Measurements from ENCODE around the gene RGMA. TPM values are rescaled to one million over a fixed set of nuclear protein-coding genes. Genes with fewer than 3 reads are reported as not detected.

RGMA gene
- total and polyA plus RNA-seq, 2 donors (not counting 3 experiments of a cell fraction or from before 2014, with no cell fraction given), result 0.06 to 0.13 TPM

DNA sequence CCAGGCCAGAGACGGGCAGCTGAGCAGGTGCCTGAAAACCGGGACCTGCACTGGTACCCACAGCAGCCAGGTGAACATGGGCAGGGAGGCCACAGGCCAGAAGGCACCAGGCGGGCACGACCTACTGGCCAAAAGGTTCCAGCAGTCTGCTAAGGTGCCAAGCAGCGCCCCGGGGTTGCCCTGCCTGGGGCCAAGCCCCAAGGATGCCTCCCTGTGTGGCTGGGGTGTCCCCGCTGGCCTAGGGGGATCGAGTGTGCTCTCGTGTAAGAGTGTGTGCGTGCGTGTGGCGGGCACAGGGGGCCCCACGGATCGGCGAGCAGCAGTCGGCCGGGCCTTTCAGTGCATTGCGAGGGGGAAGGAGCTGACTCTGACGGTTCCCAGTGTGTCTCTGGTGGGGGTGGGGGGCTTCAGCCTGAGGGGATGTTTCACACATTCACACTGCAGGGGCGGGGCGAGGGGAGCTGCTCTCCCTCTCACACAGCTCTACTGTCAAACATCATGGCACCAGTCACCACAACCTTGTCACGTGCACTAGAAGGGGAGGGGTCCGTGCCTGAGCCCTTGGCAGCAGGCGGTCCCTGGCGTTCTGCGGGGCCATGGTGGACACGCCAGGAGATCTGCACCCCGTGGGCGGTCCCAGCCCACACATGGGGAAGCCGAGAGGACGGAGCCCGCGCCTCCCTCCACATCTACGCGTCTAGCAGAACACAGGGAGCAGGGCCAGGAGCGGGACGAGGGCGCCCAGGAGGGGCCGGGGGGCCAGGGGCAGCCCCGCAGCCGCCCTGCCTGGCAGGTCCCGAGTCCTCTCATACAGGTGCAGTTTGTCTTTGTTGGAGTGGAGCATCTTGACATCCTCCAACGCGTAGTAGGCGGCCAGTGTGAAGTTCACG, 44.5 kb downstream of the RGMA start:
- H3K9me3 ChIP-seq (replicated peaks; ENCODE audit: control insufficient read depth, insufficient read depth, low read length), result no peaks in the 10 kb centered on the region
- no peak overlapping the region for H3K9ac ChIP-seq (replicated peaks; ENCODE audit: extremely low read depth, insufficient read depth, low read length)
- no peak overlapping the region for H3K27ac ChIP-seq (ENCODE audit: insufficient read depth, low read depth, low read length)
- no peak overlapping the region for H3K4me3 ChIP-seq (replicated peaks in 1 of 3; ENCODE audit: insufficient read depth in 1 of 3, low read depth in 1 of 3, low read length in 3 of 3)
- no peaks in the 10 kb centered on the region for H3K9me1 ChIP-seq (replicated peaks; ENCODE audit: control insufficient read depth, extremely low read depth, insufficient read depth, low read length)
- no peaks in the 10 kb centered on the region for H3K79me2 ChIP-seq (ENCODE audit: control insufficient read depth, insufficient read depth, low read length)
- H3K4me1 ChIP-seq (ENCODE audit: control insufficient read depth, extremely low read depth, insufficient read depth, low read length), result no peaks in the 10 kb centered on the region
- no peaks in the 10 kb centered on the region for H4K20me1 ChIP-seq (replicated peaks; ENCODE audit: control insufficient read depth, extremely low read depth, insufficient read depth, low read length)
- no peak overlapping the region for H3K4me2 ChIP-seq (ENCODE audit: insufficient read depth, low read length)
- TF ChIP-seq, protein P1, sequence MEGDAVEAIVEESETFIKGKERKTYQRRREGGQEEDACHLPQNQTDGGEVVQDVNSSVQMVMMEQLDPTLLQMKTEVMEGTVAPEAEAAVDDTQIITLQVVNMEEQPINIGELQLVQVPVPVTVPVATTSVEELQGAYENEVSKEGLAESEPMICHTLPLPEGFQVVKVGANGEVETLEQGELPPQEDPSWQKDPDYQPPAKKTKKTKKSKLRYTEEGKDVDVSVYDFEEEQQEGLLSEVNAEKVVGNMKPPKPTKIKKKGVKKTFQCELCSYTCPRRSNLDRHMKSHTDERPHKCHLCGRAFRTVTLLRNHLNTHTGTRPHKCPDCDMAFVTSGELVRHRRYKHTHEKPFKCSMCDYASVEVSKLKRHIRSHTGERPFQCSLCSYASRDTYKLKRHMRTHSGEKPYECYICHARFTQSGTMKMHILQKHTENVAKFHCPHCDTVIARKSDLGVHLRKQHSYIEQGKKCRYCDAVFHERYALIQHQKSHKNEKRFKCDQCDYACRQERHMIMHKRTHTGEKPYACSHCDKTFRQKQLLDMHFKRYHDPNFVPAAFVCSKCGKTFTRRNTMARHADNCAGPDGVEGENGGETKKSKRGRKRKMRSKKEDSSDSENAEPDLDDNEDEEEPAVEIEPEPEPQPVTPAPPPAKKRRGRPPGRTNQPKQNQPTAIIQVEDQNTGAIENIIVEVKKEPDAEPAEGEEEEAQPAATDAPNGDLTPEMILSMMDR (IDR thresholded peaks at IDR 0.05; ENCODE audit: extremely low read depth in 1 of 2, insufficient read depth in 1 of 2, low read depth in 1 of 2, low read length in 2 of 2), result no peak
- TF ChIP-seq, protein P2, sequence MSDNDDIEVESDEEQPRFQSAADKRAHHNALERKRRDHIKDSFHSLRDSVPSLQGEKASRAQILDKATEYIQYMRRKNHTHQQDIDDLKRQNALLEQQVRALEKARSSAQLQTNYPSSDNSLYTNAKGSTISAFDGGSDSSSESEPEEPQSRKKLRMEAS (IDR thresholded peaks at IDR 0.05; ENCODE audit: insufficient read depth, insufficient read length), result no peak
- TF ChIP-seq POLR2A (IDR thresholded peaks at IDR 0.05; ENCODE audit: low read depth, low read length), result no peak
- no peak for TF ChIP-seq FOS (IDR thresholded peaks at IDR 0.05; ENCODE audit: borderline replicate concordance, insufficient read depth, low read length)
- no peak for TF ChIP-seq EZH2 (IDR thresholded peaks at IDR 0.05; ENCODE audit: borderline replicate concordance, low read depth, low read length, severe bottlenecking)
- TF ChIP-seq MYC (IDR thresholded peaks at IDR 0.05; ENCODE audit: low read depth, low read length), result no peak
- no peak for TF ChIP-seq JUN (IDR thresholded peaks at IDR 0.05; ENCODE audit: borderline replicate concordance, insufficient read depth, insufficient read length, low read depth)
- FAIRE-seq, result no peak
- no peak overlapping the region for H2AFZ ChIP-seq (ENCODE audit: low read depth, low read length)
- intact Hi-C loops (cut with micrococcal nuclease), result no loop called here
- H3K27me3 ChIP-seq (ENCODE audit: control insufficient read depth in 2 of 2, insufficient read depth in 2 of 2, low read length in 2 of 2), result no peaks in the 10 kb centered on the region
- dilution Hi-C loops (cut with MboI; ENCODE audit: extremely low pct_ligation_motif_present, low sequenced_read_pairs), result no loop called here
- no peaks in the 10 kb centered on the region for H3K36me3 ChIP-seq (ENCODE audit: control insufficient read depth in 2 of 2, extremely low read depth in 1 of 2, insufficient read depth in 2 of 2, low read length in 2 of 2)
- DNase-seq (ENCODE audit: low read depth, low spot score), result no peak
- ChIA-PET POLR2A (no interaction called here), CTCF (interaction anchor here (0.8 kb wide), 1 partner anchor 14 kb away, joined by 4 read pairs; no protein-coding TSS in a partner anchor)
- BruUV-seq (replicated peaks), result no TSS peak
